Ectodermal cell (in vitro differentiated cells): ENCODE data around the gene CD3D.
"Not testable (repeated sequence)": the region's sequence is repeated elsewhere in the genome, so short reads cannot be mapped to it uniquely, and the experiment has no call there.

ENCODE experiments used
- H3K27ac ChIP-seq: 2 replicates; pipeline ENCODE4 v1.7.0; 2013; ENCODE audit warnings: mild to moderate bottlenecking, low read depth, low read length; ENCODE audit not compliant: insufficient read depth, poor library complexity, severe bottlenecking
- H3K27me3 ChIP-seq: 2 replicates; pipeline ENCODE4 v1.7.0; 2013; ENCODE audit warnings: mild to moderate bottlenecking, low read length; ENCODE audit not compliant: insufficient read depth, control insufficient read depth, poor library complexity, severe bottlenecking
- H3K36me3 ChIP-seq: one replicate; pipeline ENCODE4 v1.7.0; 2013; ENCODE audit warnings: low read length; ENCODE audit not compliant: control insufficient read depth, insufficient read depth
- H3K4me1 ChIP-seq: one replicate; pipeline ENCODE4 v1.7.0; 2013; ENCODE audit warnings: low read length; ENCODE audit not compliant: control insufficient read depth, insufficient read depth
- H3K4me3 ChIP-seq: 2 replicates; pipeline ENCODE4 v1.7.0; 2013; ENCODE audit warnings: low read depth, low read length, control low read depth; ENCODE audit not compliant: insufficient read depth
- H3K9me3 ChIP-seq: 2 replicates; pipeline ENCODE4 v1.7.0; 2013; ENCODE audit warnings: mild to moderate bottlenecking, low read length, moderate library complexity; ENCODE audit not compliant: control insufficient read depth
- WGBS, 2 experiments: methylation state at CpG; one replicate each; pipeline ENCODE4 v1.1.7; 2013; ENCODE audit warnings: missing lambda C conversion rate in 2 of 2; 5-methylcytosine and 5-hydroxymethylcytosine counted together

Gene CD3D

GRCh38 chr11:118319337-118319707 is 23.2 kb downstream of the CD3D start:
- Histone ChIP-seq H3K4me1 (peaks cover 13% of the 10 kb centered on the region), H3K9me3 (no peaks in the 10 kb centered on the region), H3K27me3 (no peaks in the 10 kb centered on the region), H3K4me3 (no peak overlapping the region), H3K36me3 (no peaks in the 10 kb centered on the region), H3K27ac (no peak overlapping the region)
- 82 to 87% methylated on average over 1 of the region's 1 CpG for WGBS, 2 experiments

DNA sequence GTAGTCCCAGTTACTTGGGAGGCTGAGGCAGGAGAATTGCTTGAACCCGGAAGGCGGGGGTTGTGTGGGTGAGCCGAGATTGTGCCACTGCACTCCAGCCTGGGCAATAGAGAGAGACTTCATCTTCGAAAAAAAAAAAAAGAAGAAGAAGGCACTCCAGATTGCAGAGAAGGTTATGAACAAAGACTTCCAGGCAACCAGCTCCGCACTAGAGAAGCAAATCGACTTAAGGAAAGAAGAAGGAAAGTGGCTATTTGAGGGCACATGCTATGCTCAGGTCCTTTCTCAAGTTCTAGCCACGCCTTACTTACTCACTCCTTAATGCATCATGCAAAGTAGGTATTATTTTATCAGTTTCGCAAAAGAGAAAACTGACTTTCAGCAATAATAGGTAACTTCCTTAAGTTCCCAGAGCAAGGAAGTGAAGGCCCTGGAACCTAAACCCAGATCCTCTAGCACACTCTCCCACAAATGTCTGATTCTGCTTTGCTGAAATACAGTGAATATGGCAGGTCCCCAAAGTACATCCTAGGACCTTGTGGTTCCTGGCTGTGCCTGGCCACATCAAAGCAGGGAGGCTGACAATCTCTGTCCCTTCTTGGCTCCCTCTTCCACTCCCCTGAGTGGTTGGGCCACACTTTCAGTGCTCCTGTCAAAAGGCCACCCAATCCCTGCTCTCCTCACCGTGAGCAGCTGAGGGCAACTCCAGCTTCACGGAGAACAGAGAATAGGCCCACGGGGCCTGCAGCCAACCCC is 23.7 kb downstream of the CD3D start:
- Histone ChIP-seq H3K36me3 (no peaks in the 10 kb centered on the region), H3K27me3 (no peaks in the 10 kb centered on the region), H3K4me1 (peaks cover 18% of the 10 kb centered on the region), H3K27ac (no peak overlapping the region), H3K9me3 (no peaks in the 10 kb centered on the region), H3K4me3 (no peak overlapping the region)
- 92 to 94% methylated on average over 11 of the region's 11 CpGs for WGBS, 2 experiments

GRCh38 chr11:118318124-118318523 is 24.4 kb downstream of the CD3D start:
- H3K27me3 ChIP-seq: no peaks in the 10 kb centered on the region
- H3K27ac ChIP-seq: no peak overlapping the region
- H3K36me3 ChIP-seq: no peaks in the 10 kb centered on the region
- no peaks in the 10 kb centered on the region for H3K9me3 ChIP-seq
- no peak overlapping the region for H3K4me3 ChIP-seq
- H3K4me1 ChIP-seq: peaks cover 19% of the 10 kb centered on the region
- 94 to 96% methylated on average over 4 of the region's 4 CpGs for WGBS, 2 experiments

DNA sequence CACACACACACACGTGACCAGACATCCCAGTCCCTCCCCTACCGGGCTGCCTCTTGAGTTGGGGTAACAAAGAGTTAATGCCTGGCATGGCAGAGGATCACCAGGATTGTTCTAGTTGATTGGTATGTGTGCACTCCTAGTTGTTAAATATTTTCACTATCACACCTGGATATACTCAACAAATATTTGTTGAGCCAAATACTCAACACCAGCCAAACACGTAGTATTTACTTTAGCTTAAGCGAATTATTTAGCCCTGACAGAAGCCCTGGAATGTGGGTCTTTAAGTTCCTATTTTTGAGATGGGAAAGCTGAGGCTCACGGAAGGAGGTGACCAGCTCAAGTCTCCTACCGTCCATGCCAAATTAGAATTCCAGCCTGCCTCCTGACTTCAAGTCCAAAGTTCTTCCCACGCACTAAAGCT is 27.5 kb downstream of the CD3D start:
- no peak overlapping the region for H3K4me3 ChIP-seq
- H3K27me3 ChIP-seq: no peaks in the 10 kb centered on the region
- 64 to 75% methylated on average over 5 to 7 of the region's 7 CpGs for WGBS, 2 experiments
- no peaks in the 10 kb centered on the region for H3K9me3 ChIP-seq
- H3K27ac ChIP-seq: no peak overlapping the region
- no peaks in the 10 kb centered on the region for H3K36me3 ChIP-seq
- peaks cover 19% of the 10 kb centered on the region for H3K4me1 ChIP-seq

GRCh38 chr11:118313242-118313641 is 29.3 kb downstream of the CD3D start:
- Histone ChIP-seq H3K27me3 (no peaks in the 10 kb centered on the region), H3K9me3 (no peaks in the 10 kb centered on the region), H3K4me1 (peaks cover 19% of the 10 kb centered on the region), H3K27ac (no peak overlapping the region), H3K4me3 (no peak overlapping the region), H3K36me3 (no peaks in the 10 kb centered on the region)
- 86 to 94% methylated on average over 2 to 4 of the region's 4 CpGs for WGBS, 2 experiments

DNA sequence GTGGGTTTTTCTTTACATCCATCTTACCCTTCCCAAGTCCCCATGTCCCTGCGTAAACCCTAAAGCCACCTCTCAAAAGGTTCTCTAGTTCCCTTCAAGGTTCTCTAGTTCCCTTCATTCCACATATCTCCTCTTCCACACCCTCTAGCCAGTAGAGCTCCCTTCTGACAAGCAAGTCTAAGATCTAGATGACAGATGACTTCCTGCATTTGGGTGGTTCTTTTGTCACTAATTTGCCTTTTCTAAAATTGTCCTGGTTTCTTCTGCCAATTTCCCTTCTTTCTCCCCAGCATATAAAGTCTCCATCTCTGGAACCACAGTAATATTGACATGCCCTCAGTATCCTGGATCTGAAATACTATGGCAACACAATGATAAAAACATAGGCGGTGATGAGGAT is 30.2 kb downstream of the CD3D start:
- Histone ChIP-seq H3K4me1 (peaks cover 19% of the 10 kb centered on the region), H3K36me3 (no peaks in the 10 kb centered on the region), H3K4me3 (no peak overlapping the region), H3K27ac (no peak overlapping the region), H3K27me3 (no peaks in the 10 kb centered on the region), H3K9me3 (no peaks in the 10 kb centered on the region)
- WGBS, 2 experiments: 88 to 94% methylated on average over 2 of the region's 2 CpGs

DNA sequence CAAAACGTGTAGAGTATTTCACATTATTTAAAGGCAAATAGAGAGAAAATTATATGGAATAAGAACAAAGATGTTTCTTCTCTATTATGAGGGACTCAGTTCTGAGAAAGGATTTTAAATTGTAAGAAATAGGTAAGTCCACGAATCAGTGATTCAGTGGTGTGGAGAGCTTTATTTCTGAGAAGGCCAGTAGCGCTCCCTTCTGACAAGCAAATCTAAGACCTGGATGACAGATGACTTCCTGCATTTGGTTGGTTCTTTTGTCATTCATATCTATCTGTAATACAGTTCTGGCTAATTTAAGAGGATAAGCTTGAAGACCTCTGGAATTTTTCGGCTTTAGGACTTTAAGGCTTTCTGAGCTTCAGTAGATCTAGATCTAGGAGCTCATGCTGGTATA is 31.0 kb downstream of the CD3D start:
- 87 to 93% methylated on average over 3 to 4 of the region's 4 CpGs for WGBS, 2 experiments
- Histone ChIP-seq H3K36me3 (no peaks in the 10 kb centered on the region), H3K4me3 (no peak overlapping the region), H3K4me1 (peaks cover 15% of the 10 kb centered on the region), H3K27me3 (no peaks in the 10 kb centered on the region), H3K27ac (no peak overlapping the region), H3K9me3 (no peaks in the 10 kb centered on the region)

DNA sequence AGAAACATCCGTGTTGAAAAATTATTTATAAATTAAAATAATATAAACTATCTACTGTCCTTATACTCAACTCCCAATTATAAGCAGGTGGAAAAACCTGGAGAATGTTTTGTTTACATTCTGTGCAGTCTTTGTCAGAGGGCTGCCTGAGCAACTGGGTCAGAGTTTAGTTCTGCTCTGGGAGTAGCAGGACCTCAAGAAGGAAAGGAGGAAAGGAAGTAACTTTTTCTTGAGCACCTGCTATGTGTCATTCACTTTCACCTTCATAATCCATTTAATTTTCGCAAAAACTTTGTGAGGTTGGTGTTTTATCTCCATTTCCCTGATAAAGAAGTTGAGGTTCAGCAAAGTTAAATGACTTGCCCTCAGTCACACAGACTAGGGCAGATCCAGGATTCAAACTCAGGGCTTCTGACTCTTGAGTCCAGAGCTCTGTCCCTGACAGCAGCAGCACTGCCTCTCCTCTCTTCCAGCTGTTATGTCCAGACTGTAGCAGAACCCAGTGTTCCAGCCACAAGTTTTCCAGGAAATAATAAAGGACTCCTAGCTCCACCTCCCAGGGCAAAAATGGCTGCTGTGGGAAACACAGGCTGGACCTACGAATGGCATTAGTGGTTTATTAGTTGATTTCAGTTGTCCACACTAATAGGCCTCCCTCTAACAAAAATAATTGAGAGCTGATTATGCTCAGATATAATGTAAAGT is 31.6 kb downstream of the CD3D start:
- Histone ChIP-seq H3K36me3 (no peaks in the 10 kb centered on the region), H3K4me3 (no peak overlapping the region), H3K9me3 (no peaks in the 10 kb centered on the region), H3K27ac (no peak overlapping the region), H3K27me3 (no peaks in the 10 kb centered on the region), H3K4me1 (peaks cover 9% of the 10 kb centered on the region)
- WGBS, 2 experiments: 80 to 100% methylated on average over 1 to 2 of the region's 3 CpGs

DNA sequence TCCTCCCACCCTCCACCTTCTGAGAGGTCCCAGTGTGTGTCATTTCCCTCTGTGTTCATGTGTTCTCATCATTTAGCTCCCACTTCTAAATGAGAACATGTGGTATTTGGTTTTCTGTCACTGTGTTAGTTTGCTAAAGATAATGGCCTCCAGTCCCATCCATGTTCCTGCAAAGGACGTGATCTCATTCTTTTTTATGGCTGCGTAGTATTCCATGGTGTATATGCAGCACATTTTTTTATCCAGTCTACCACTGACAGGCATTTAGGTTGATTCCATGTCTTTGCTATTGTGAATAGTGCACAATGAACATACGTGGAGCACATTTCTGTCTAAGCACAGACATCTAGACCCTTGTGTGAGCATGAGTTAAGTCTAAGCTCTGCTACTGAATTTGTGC is 32.2 kb downstream of the CD3D start:
- peaks cover 6% of the 10 kb centered on the region for H3K4me1 ChIP-seq
- H3K9me3 ChIP-seq: no peaks in the 10 kb centered on the region
- H3K36me3 ChIP-seq: no peaks in the 10 kb centered on the region
- H3K4me3 ChIP-seq: no peak overlapping the region
- no peak overlapping the region for H3K27ac ChIP-seq
- no peaks in the 10 kb centered on the region for H3K27me3 ChIP-seq
- 95 to 97% methylated on average over 3 of the region's 3 CpGs for WGBS, 2 experiments

DNA sequence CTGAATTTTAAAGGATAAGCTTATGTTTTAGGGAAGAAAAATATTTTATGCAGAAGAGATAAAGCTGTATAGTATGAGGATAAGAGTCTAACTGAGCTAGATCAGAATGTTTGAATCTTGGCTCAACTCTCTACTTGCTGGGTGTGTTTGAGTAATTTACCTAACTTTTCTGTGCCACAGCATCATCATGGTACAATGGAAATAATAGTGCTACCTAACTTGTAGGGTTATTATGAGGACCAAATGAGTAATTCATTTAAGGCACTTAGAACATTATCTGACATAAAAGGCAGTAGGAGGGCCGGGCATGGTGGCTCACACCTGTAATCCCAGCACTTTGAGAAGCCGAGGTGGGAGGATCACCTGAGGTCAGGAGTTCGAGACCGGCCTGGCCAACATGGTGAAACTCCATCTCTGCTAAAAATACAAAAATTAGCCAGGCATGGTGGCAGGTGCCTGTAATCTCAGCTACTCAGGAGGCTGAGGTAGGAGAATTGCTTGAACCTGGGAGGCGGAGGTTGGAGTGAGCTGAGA is 33.4 kb downstream of the CD3D start:
- not testable (repeated sequence) for H3K27ac ChIP-seq, H3K4me3 ChIP-seq, H3K9me3 ChIP-seq, H3K36me3 ChIP-seq, H3K4me1 ChIP-seq, H3K27me3 ChIP-seq
- 84 to 93% methylated on average over 5 of the region's 5 CpGs for WGBS, 2 experiments
